Gastrocnemius medialis (tissue), 4 donors: Measurements from ENCODE around the gene PAX8.

Source experiments
- POLR2A ChIP-seq, 2 donors: fragments of 450-650 bp; IDR thresholded peaks; one replicate each; pipeline ENCODE4 v1.6.1; 2017; ENCODE audit warnings: antibody characterized with exemption in 2 of 2, mild to moderate bottlenecking in 2 of 2, moderate library complexity in 2 of 2
- TF ChIP-seq, protein P1 (sequence below), 5 experiments: fragments of 450-650 bp in 3 of 5; fragments of 200-600 bp in 2 of 5; sonication (generic) in 2 of 5; IDR thresholded peaks in 4 of 5; conservative IDR thresholded peaks in 1 of 5; 1 replicate in 4 of 5; 2 replicates in 1 of 5; pipeline ENCODE4 v1.5.1; 2016 to 2019; ENCODE audit warnings: antibody characterized with exemption in 5 of 5, mild to moderate bottlenecking in 3 of 5, moderate library complexity in 3 of 5

DNA sequence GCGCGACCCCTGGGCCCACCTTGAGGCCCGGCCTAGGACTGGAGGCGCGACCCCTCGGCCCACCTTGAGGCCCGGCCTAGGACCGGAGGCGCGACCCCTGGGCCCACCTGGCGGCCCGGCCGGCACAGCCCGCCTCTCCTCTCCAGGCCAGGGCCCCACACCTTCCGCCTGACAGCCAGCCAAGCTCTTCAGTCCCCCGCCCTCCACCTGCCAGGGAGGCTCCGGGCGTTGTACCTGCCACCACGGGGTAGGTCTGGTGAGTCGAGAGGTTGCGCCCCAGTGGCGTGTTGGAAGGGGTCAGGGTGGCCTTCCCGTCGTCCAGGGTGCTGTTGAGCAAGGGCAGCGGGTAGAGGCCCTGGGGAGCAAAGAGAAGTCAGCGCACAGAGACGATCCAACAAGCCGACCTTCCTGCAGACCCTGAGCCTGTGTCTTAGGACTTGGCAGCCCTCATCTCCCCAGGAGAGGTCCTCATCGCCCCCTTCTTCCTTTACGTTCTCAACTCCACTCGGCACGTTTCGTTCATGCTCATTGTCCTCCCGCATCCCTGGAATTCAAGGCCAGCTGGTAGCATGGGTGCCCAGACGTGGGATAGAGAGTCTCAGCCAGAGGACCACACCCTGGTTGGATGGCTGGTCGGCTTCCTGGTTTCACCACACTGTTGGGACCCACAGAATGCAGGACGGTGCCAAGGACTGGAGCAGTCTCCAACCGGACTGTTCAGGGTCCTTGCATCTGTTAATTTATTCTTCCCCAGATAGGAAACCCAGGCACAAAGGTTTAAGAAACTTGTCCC, 42.2 kb downstream of the PAX8 start:
- TF ChIP-seq, protein P1, sequence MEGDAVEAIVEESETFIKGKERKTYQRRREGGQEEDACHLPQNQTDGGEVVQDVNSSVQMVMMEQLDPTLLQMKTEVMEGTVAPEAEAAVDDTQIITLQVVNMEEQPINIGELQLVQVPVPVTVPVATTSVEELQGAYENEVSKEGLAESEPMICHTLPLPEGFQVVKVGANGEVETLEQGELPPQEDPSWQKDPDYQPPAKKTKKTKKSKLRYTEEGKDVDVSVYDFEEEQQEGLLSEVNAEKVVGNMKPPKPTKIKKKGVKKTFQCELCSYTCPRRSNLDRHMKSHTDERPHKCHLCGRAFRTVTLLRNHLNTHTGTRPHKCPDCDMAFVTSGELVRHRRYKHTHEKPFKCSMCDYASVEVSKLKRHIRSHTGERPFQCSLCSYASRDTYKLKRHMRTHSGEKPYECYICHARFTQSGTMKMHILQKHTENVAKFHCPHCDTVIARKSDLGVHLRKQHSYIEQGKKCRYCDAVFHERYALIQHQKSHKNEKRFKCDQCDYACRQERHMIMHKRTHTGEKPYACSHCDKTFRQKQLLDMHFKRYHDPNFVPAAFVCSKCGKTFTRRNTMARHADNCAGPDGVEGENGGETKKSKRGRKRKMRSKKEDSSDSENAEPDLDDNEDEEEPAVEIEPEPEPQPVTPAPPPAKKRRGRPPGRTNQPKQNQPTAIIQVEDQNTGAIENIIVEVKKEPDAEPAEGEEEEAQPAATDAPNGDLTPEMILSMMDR (IDR thresholded peaks at IDR 0.05 in 4 of 5, conservative IDR thresholded peaks at IDR 0.05 in 1 of 5): no peak
- TF ChIP-seq POLR2A (IDR thresholded peaks at IDR 0.05): no peak
